Brain pericyte (primary cell): ENCODE results near the gene DTX4.

ENCODE experiments used
- DNase-seq: peaks from one replicate; pipeline ENCODE4 v3.0.0-alpha.2; 2012; ENCODE audit warnings: low read depth, low spot score

The DTX4 gene

DNA sequence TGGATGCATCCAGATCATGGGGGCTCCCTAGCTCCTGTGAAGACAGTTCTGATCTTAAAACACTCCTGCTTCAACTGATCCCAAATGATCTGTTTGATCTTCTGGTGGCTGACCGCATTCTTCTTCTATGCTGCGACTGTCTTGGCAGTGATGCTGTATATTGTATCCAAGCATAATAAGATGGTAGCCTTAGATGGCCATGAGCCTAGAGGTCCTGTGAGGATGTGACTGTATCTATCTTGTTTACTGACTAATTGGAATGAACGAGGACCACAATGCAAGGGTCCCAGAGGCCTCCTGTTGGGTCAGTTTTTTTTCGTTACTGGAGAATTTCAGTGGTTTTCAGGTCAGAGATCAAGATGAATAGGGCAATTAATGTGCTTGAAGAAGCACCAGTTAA is 47.9 kb downstream of the DTX4 start:
- DNase-seq, result no peak

DNA sequence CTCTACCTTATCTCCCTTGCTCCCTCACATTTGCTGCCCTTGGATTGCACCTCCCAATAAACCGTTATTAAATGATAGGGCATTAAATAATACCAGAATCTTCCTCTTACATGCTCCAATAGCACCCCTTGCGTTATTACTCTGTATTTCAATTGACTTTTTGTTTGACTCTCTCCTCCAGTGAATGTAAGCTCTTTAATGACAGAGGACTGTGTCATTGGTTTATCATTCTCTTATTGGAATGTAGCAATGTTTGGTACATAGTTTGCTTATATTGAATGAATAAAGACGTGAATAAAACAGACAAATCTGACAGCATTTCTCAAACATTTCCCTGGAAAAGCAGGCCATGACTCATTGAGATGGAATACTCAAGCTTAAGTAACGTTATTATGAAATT is 49.5 kb downstream of the DTX4 start:
- no peak for DNase-seq

DNA sequence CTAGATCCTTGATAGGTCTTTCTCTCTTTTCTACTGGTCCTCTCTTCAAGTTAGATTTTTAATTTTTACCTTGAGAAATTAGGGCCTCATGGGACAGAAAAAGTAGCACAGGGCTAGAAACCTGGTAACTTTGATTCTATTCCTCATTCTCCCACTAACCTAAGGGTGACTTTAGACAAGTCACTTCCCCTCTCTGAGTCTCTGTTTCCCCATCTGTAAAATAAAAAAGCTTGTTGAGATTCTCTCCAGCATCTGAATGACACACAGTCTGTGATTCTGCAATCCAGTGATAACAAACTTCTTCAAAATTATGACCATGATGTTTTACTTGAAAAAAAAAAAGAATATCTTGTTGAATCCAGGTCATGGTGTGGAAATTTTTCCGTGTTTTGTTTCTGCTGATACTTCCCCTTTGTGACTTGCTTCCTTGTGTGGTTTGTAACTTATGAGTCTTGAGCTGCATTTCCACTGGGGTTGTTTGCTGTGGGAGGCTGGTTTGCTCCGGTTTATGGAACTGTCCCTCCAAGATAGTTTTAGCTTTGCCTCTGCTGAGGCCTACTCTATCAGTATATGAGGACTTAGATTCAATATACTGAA is 50.6 kb downstream of the DTX4 start:
- DNase-seq, result no peak

DNA sequence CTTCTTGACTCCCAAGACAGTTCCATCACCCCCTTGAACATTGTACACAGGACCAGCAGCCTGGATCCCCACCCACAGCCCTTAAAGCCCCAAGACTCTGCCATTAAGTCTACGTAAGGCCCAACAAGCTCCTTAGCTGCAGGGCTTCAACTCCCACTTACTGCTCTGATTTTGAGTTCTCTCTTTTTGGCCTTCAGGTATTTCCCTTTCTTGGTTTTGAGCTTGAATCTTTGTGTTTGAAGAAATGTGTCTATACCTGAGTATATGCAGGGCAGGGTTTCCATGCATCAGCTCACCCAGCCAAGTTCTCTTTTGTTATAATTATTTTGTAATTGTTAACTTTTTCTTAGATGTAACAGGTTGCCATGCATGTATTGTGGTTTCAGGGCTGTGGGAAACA is 51.2 kb downstream of the DTX4 start:
- no peak for DNase-seq

DNA sequence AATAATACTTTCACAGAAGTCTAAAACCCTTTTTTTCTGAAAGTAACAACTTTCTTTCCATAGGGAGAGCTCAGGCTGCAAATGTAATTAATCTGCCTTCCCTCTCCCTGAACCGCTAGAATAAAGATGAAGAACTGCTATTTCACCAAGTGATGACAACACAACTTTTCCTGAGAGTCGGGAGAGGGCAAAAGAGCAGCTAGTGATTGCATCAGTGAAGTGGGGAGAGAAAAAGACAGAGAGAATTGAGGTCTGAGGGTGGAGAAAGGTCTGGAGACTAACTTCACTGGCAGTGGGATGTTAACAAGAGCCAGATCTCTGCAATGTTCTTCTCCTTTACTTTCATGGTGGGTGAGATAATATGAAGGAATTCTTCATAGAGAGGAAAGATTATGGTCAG is 51.7 kb downstream of the DTX4 start:
- DNase-seq, result no peak

DNA sequence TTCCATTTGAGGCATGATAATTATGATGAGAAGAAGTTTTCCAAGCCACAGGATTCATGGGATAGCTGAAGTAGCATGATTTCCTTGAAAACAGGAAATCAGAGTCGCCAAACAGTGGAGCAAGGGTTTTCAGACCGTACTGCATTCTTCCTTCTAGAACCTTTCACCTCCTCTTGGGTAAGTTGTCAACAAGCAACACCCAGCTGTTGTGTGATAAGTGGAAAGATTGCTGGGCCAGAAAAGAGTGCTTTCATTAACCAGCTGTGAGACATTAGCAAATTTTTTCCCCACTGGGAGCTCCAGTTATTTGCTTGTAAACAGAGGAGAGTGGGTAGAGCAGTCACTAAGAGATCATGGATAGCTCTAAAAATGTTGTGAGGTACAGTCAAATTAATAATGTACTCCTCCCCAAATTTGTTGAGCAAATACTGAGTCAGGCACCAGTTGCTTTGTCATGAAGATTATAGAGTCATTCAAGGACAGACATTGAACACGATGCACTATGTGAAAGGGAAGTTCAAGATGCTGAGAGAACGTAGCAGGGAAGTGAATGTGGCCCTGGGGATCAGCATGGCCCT is 52.5 kb downstream of the DTX4 start:
- DNase-seq, result no peak

DNA sequence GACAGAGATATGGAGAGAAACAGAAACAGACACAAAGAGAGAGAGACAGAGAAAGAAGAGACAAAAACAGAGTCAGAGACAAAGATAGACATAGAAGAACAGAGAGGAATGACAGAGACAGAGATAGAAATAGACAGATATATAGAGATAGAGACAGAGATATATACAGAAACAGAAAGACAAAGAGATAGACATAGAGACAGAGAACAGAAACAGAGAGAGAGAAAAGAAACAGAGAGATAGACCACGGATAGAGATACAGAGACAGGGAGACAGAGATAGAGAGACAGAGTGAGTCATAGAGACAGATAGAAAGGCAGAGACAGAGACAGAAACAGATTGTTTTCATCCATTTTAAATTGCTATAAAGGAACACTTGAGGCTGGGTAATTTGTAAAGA is 53.1 kb downstream of the DTX4 start:
- no peak for DNase-seq

DNA sequence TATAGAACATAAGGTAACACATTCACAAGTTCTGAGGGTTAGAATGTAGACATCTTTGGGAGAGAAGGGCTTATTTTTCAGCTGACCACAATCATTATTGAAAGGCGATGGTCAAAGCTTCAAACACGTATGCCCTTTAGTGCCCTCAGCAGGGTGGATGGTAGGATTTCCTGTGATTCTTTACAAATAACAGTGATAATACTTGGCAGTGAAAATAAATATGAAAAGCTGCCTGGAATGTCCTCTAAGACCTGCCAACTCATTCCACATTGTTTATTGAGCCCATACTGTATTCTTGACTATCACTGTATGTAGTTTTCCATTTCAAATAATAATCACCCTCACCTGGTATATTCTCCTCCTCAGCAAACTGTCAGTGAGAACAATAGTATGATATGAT is 54.5 kb downstream of the DTX4 start:
- no peak for DNase-seq

DNA sequence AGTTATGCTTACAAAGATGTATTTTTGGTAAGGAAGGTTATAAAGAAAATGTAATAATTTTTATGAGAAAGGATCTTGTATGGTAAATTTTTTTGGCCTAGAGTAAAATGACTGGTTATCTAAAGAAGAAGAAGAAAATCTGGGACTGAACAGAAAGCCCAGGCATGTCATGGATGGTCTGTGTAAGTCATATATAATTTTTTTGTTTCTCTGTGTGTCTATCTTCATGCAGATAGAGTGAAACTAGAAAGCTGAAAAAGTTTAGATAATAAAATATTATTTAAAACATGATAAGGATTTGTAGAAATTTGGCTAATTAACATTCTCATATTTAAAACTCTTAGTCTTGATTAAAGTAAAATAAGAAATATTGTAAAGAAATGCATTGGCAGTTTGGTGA is 68.4 kb downstream of the DTX4 start:
- no peak for DNase-seq

DNA sequence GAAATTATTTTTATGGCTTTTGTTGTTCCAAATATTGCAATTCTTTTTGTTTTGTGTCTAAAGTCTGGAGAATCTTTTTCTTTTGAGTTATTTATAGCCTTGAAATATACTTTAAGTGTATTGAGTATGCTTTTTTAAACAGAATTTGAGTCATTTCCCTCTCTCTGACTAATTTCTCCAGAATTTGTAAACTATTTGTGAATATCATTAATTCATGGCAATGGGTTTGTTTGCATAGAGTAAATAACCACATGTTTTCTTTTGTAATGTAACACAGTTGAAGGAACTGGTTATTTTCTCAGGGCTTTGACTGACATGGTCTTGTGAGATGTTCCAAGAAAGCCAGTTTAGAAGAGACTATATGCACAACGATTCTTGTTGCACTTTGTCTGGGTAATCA is 71.7 kb downstream of the DTX4 start:
- DNase-seq, result no peak

DNA sequence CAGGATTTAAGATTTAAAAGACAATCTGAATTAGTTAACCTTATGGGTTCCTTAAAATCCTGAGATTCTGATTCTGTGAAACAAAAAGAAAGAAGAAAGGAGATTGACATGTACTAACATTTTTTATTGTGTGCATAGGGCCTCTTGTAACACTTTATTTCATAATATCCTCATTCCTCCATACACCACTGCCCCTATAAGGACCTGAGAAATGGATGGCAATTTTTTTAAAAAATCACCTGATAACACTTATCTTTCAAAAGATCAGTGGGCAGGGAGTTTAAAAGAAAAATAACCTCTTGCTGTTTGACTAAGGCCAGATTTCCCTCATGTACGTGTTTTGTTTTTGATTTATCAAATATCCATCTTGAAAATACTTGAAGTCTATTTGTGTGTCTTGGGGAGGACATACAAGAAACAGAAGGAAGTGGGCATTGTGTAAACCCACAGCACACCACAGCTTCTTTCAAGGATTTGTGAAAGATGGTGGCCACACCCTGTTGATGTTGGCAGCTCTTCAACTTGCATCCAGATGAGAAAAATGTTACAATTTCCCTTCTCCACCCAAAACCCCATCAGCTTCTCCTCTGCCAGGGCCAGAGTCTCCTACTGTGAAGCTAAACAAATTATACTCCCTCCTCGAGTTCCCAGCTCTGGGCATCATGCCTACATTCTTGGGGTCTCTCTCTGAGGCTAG is 75.7 kb downstream of the DTX4 start:
- no peak for DNase-seq

DNA sequence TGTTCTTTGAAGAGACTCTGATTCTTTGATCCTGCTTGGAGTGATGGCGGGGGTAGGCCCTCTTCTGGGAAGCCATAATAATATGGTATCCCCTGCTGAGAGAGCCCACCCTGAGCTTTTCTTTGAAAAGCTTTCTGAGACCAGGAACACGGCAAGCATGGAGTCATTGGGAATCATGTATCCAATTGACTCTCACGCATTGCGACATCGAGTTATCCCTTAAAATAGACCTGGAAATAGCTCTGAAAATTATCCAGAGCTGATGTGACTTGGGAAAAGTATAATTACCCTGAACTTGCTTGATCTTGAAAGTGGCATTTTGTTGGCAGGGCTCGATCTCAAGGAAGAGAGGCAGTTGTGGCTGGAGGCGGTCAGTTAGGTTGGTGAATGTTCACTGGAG is 77.6 kb downstream of the DTX4 start:
- DNase-seq, result no peak

DNA sequence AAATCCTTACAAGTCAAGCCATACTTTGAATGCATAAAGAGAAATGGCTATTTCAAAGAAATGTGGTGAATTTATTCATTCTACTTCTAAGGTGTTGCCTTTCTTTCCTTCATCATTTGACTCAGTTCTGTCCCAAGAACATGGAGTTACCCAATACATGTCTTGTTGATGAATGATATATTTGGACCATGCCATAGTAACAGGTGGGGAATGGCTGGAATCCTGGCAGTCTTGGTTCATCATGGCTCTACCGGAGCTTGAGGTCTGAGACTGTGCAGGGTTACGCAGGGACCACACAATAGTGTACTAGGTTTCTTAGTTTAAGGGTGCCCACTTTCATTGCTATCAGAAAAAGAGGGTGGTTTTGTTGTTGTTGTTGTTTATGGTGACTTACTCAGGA is 81.1 kb downstream of the DTX4 start:
- DNase-seq, result no peak

DNA sequence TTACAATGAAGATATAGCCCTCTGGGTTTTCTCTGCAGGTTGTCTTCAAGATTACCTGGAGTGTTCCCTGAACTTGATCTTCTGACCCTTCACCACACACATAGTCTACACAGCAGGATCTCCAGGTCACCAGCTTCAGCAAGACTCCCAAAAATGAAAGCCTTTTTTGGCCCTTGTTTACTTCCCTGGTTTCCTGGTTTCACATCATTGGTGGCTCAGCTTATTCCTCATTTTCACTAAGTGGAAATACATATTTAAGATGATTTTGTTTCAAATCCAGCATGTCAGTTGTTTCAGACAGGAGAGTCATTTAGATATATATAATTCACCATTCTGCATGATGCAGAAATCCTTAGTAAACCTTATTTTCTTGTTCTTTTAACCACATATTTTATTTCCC is 82.4 kb downstream of the DTX4 start:
- no peak for DNase-seq

DNA sequence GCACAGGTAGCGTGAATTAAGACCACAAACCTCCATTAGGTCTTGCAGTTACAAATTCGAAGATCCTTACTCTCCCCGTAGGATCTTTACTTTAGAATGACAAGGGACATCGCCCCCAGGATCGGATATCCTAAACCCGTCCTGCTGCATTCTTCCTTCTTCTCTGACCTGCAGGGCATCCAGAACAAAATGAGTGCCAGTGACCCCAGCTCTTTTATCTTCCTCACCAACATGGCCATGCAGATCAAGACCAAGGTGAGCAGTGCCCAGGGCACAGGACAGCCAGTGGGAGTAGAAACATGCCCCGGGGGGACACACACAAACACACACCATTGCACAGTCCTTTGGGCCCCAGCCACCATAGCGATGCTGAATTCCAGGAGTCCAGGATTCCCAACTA is 83.3 kb downstream of the DTX4 start:
- DNase-seq, result no peak
